HG03575 (cell line): Measurements from ENCODE around the gene SUGCT.

Experiments
- ATAC-seq: cut with Tn5 transposase; IDR thresholded peaks from one replicate; pipeline ENCODE4 v1.9.1; 2021; ENCODE audit not compliant: unreplicated experiment, insufficient number of reproducible peaks, low FRiP score; ENCODE audit errors: extremely low read depth

SUGCT gene

DNA sequence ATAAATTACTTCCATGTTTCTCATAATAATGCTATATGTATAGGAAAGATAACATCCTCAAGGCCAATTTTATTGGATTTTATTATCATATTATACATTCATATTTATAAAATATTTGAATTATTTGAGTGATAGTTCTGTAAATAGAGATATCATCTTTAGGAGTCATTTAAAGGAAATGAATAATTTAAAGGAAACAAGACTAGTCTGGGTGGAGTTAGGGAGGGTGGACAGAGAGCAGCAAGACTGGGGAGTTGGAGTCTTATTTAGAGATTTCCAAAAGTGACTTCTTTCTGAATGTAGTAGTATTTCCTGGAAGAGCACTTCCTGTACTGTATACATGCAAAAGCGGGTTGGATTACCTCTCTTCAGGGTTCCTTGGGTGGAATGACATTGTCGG is 342.3 kb downstream of the SUGCT start:
- ATAC-seq = no peak

GRCh38 chr7:40482845-40483244 is 348.0 kb downstream of the SUGCT start:
- ATAC-seq = no peak

DNA sequence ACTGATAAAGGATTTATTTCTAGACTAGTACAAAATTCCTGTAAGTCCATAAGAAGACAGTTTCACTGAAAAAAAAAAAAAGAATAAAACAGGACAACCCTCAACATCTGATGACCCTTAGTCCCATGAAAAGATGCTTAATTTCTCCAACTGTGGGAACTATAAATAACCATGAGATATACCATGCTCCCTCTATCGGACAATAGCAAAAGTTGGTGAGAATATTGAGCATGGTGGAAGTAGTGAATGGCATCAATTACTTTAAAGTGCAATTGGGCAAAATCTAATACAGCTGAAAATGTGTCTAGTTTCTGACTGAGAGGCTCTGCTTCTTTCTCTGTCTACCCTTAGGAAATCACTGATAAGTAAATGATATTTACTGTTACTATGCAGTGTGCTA is 348.8 kb downstream of the SUGCT start:
- ATAC-seq = no peak

GRCh38 chr7:40489844-40490602 is 355.2 kb downstream of the SUGCT start:
- no peak for ATAC-seq

GRCh38 chr7:40490603-40490924 is 355.8 kb downstream of the SUGCT start:
- no peak for ATAC-seq

DNA sequence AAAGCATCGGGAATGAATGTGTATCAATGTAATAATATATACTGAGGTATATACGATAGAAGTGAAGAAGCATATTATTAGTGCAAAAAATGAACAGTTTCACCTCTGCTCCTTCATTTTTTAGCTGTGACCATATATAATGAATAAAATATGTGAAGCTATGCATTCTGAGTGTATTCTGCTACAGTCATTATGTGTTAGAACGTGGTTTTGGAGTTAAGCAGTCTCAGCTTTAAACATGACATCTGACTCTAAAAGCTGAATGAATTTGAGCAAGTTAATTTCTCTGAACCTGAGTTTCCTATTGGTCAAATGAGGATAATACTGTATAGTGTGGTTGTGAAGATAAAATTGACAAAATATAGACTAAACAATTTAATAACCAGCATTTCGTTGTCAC is 358.1 kb downstream of the SUGCT start:
- no peak for ATAC-seq

DNA sequence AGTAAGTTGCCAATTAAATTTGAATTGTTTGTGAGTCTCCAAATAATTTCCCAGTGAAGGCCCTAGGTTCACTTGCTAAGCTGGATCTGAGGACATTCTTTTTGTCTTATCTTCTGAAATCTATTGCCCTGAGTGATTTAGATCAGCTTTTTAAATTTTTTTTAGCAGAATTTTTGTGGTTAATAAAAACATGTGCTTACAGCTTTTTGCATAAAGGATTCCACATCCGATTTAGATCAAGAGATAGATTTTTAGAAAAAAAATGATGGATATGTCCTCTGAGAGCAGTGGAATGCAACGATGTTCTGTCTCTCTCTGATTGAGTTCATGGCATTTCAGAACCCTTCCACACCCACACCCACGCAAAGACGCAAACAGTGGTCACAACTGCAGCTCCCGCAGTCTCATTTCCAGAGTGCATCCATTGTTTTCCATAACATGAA is 358.8 kb downstream of the SUGCT start:
- ATAC-seq = no peak

- ATAC-seq = no peak
Observed at GRCh38 chr7:40498924-40499510, 364.2 kb downstream of the SUGCT start.

GRCh38 chr7:40499718-40500117 is 364.9 kb downstream of the SUGCT start:
- ATAC-seq = no peak

GRCh38 chr7:40500219-40500618 is 365.4 kb downstream of the SUGCT start:
- no peak for ATAC-seq

GRCh38 chr7:40502359-40502758 is 367.6 kb downstream of the SUGCT start:
- ATAC-seq = no peak

GRCh38 chr7:40506158-40506557 is 371.4 kb downstream of the SUGCT start:
- no peak for ATAC-seq

GRCh38 chr7:40507166-40507565 is 372.4 kb downstream of the SUGCT start:
- no peak for ATAC-seq

- ATAC-seq = no peak
Observed at GRCh38 chr7:40509287-40509996, 374.6 kb downstream of the SUGCT start.

- ATAC-seq = no peak
Observed at GRCh38 chr7:40516376-40516775, 381.6 kb downstream of the SUGCT start.

DNA sequence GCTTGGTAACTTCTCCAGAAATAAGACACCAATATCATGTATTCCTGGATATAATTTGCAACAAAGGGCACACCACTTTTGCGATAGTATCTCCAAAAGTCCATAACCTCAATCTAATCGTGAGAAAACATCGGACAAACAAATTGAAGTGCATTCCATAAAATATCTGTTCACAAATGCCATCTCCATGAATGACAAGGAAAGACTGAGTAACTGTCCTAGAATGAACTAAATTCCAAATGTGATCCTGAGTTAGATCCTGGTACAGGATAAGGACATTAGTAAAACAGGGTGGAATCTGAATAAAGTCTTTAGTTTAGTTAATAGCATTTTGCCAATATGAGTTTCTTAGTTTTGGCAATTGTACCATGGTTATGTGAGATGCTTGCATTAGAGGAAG is 384.2 kb downstream of the SUGCT start:
- no peak for ATAC-seq

DNA sequence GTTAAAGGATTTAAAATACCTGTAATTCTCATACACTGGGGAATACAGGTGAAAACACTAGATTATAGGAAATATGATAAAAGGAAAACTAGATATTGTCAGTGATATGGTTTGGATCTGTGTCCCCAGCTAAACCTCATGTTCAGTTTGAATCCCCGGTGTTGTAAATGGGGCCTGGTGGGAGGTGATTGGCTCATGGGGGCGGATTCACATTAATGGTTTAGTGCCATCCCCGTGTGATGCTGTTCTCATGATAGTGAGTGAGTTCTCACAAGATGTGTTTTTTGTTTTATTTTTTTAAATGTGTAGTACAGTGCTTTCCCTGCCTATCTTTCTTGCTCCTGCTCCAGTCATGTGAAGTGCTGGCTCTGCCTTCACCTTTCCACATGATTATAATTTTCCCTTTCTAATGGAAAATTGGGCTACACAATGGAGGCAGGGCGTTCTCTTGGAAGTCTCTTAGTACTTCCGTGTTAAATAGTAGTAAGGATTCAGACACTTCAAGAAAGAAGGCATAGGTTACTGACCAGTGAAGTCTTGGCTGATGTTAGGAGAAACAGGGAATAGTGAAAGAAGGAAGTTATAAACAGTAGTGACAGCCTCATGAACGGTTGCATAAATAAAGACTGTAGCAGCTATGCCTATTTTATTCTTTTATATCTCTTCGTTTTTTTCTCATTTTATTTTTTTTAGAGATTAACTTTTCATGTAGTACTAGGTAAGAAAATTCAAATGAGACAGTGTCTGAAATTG is 386.4 kb downstream of the SUGCT start:
- no peak for ATAC-seq

DNA sequence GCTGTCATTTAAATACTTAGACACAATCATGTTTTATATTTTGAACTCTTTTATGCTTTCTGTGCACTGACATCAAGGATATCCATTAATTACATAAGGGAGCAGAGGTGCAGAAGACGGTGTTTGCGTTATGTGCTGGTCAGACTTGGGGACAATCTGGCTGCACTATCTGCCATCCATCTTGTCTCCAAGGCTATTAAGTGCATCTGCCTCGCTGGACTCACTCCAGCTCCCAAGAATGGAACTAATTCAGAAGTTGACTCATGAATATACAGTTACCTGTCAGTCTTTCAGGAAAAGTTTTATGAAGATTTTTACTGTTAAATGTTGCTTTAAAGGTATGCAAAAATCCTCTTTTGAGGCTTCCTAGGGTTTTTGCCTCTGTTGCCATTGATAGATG is 391.0 kb downstream of the SUGCT start:
- no peak for ATAC-seq

DNA sequence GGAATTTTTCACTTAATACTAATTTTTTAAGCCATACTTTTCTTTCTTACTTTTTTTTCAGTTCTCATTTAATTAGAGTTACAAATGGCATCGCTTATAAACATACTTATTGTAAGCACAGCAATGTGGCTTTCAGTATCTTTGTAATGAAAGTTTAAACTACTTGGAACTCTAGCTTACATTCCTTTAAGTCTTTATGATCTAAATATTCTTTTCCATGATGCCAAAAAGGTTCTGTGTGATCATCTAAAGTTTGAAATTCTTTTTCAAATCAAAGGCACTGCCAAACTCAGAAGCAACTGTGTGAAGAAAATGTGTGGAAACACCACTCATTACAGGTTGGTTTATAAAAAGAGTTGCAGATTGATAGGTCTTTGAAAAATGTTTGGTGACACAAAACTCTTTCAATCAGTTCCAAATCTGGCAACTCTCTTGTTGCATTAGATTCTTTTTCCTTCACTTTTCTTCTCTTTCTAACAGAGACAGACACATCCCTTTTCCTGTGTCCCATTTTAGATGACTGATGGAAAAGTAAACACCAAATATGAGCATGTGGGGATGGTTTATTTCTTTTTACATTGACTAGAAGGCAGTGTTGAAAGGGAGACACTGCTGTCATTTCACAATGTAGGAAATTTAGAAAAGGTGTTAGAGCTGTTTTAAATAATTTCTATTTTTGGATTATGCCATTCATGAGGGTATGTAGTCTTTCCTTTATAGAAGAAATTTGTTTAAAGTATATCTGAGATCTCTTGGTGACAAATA is 392.3 kb downstream of the SUGCT start:
- ATAC-seq = no peak
